GM18867 (cell line): ENCODE measurements around the gene GRIA1.

Experiments used
- ATAC-seq: cut with Tn5 transposase; IDR thresholded peaks from one replicate; pipeline ENCODE4 v1.9.1; 2021; ENCODE audit warnings: mild to moderate bottlenecking, moderate library complexity; ENCODE audit not compliant: unreplicated experiment

The GRIA1 gene

DNA sequence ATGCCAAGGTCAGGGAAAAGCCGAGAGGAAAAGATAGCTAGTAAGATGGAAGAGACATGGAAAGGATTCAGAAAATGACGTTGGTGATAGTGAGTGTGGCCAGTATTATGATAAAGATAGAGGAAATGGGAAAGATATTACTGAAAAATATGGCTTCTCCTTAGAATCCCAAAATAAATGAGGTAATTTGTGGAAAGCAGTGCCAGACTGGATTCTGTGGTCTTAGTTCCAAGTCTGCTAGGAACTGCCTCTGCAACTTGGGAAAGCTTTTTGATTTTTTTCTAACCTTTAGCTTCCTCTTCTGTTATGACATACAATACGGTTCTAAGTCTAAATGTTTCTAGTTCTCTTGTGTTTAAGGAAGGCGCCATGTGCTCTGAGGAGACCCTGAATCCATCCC, 54.2 kb downstream of the GRIA1 start:
- ATAC-seq, result no peak

GRCh38 chr5:153546566-153546965, 56.1 kb downstream of the GRIA1 start:
- ATAC-seq, result no peak

- ATAC-seq, result no peak
These were observed 61.1 kb downstream of the GRIA1 start for GRCh38 chr5:153551537-153552079.

DNA sequence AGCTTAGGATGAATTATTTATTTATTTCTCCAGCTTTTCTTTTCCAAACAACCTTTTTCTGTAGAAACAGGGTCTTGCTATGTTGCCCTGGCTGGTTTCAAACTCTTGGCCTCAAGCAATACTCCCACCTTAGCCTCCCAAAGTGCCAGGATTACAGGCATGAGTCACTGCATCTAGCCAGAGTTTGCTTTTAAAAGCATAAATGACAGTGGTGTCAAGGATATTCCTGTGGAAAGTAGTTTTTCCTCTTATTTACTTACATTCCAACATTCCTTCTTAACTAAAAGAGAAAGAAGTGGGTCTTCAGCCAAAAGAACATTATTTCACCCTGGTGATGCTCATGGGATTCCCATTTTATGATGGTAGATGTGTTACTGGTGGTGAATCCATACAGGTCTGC, 62.4 kb downstream of the GRIA1 start:
- no peak for ATAC-seq

- ATAC-seq, result no peak
These were observed 65.1 kb downstream of the GRIA1 start for GRCh38 chr5:153555420-153556114.

DNA sequence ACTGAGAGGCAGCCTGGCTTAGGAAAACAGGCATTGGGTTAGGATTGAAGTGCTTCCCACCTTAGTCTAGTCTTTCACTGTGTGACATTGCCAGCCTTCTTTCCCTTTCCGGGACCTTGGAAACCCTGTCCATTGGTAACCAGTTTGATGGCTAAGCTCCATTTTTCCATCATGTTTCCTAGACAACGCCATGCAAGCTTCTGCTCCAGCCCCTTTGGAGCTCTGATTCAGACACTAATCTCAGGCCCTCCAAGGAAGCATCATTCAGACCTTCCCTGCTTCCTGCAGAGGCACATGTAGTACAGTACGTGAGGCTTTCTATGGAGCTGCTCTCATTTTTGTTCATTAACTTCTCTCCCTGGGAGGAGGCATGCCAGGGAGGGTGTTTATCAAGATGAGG, 68.5 kb downstream of the GRIA1 start:
- ATAC-seq, result no peak

DNA sequence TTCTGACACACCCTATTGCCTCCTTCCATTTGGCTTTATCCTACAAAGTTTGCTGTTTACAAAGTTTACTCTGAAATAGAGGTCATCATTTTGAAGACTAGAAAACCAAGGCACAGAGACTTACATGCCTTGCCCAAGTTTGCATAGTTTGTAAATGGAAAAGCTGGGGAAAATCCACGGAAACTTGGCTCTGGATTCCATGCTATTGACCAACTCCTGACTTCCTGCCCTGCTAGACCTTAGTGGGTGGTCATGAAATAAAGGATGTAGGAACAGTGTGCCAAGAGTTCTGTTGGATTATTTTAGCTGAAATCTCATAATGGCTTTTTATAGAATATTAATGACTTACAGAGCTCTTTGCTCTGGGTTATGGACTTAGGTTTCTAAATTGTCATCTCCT, 69.5 kb downstream of the GRIA1 start:
- no peak for ATAC-seq

- no peak for ATAC-seq
These were observed 71.7 kb downstream of the GRIA1 start for GRCh38 chr5:153562189-153562588.

DNA sequence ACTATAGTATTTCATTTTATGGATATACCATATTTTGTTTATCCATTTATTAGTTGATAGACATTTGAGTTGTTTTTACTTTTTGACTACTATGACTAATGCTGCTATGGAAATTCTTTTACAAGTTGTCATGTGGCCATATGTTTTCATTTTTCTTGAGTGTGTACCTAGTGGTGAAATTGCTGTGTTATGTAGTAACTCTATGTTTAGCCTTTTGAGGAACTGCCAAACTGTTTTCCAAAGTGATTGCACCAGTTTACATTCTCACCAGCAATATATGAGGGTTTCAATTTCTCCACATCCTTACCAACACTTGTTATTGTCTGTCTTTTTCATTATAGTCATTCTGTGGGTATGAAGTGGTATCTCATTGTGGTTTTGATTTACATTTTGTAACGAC, 75.4 kb downstream of the GRIA1 start:
- no peak for ATAC-seq

- ATAC-seq, result no peak
These were observed 78.6 kb downstream of the GRIA1 start for GRCh38 chr5:153569036-153569435.

DNA sequence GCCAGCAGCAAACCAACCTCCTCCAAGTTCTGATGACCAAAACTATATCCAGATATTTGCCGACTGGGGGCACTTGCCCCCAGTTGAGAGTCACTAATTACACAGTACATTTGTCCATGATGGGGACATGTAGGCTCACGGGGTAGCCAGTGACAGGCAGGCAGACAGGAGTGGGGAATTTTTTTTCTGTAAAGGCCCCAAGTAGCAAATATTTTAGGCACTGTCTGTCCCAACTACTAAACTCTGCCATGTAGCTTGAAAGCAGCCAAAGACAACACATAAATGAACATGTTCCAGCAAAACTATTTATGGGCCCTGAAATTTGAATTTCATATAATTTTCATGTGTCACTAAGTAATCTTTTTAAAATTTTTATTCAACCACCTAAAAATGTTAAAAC, 80.7 kb downstream of the GRIA1 start:
- no peak for ATAC-seq

DNA sequence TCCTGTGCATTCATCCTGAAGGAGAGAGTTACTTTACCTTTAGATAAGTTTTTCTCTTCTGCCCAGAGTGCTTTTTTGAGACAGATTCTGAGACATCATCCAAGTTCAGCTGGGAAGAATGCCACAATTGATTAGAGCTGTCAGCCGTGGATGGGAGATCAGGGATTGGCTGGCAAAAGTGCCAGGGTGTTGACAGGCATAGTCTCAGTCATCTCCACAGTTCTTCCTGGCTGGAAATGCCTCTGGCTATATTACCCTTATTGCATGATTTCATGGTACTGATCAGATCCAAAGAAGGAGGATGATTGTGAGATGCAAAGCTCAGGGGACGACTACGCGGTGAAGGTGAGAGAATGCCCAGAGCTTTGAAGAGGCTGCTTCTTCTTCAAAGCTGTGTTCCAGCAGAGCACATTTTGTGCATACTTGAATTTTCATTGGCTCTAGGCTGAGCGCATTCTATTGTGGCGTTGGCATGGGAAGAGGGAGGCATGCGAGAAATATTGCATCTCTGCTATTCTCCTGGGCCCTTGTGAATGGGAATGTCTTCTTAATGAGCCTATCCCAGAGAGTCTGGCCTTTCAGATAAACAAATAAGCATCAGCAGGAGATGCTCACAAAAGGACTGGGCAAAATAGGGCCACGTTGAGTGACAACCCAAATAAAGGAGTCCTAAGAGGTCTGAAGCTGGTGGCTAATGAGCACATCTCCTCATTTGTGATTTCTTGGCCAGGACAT, 82.1 kb downstream of the GRIA1 start:
- no peak for ATAC-seq

DNA sequence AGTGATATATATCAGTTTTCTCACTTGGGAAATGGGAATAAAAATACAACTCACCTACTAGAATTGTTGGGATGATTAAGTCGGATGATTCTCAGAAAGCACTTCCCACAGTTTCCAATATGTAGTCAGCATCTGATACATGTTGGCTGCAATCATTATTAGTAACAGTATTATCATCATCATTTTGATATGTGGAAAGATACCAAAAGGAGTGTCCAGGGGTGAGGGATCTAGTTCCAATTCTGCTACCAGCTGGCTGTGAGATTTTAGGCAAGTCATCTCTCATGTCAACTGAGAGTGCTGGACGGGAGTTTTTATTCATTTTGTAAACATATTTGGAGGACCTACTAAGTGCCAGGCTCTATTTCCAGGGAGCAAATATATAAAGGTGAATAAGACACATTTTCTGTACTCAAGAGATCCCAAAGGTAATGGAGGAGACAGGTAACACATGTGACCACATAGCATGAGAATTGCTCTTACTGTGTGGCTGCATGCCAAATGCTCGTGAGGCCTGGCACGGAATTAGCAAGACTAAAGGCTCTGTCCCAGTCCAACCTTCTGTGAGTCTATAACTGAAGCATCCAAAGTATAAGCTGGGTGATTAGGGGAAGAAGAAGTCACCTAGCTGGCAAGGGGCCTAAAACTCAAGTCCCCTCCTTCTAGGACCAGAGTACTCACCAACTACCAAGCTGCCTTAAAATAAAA, 83.0 kb downstream of the GRIA1 start:
- no peak for ATAC-seq

DNA sequence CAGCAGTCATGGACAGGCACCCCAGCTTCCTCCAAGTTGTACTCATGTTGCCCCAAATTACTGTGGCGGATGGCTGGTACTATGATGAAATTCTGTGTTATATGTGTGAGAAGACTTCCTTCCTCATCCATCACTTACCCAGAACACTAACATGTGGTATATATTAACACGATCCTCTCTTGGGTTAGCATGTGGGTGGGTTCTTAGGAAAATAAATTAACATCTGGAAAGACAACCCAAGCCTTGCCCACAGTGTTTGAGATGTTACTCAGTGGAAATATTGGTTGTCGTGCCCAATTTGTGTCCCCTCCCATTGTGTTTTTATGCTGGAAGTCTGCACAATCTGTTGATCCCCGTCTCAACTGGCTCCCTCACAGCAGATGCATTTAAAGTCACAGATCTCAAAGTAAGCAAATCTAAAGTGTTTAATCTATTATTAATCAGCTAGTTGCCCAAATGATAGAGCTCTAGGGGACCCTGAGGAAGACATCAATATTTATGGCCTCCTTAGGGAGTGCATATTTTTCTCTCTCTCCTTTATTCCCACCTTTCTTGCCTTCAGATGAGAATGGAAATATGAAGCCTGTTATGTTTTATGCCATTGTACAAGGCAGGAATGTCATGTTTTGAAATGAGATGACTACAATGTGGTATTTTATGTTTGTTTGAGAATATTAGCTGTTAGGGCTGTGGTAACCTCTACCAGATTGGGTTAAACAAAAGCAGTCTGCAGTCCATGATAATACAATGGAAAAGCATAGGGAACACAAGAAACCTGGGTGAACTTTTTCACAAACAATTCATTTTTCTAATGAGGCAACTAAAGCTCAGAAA, 93.9 kb downstream of the GRIA1 start:
- ATAC-seq, result no peak

- no peak for ATAC-seq
These were observed 94.5 kb downstream of the GRIA1 start for GRCh38 chr5:153584960-153585359.

DNA sequence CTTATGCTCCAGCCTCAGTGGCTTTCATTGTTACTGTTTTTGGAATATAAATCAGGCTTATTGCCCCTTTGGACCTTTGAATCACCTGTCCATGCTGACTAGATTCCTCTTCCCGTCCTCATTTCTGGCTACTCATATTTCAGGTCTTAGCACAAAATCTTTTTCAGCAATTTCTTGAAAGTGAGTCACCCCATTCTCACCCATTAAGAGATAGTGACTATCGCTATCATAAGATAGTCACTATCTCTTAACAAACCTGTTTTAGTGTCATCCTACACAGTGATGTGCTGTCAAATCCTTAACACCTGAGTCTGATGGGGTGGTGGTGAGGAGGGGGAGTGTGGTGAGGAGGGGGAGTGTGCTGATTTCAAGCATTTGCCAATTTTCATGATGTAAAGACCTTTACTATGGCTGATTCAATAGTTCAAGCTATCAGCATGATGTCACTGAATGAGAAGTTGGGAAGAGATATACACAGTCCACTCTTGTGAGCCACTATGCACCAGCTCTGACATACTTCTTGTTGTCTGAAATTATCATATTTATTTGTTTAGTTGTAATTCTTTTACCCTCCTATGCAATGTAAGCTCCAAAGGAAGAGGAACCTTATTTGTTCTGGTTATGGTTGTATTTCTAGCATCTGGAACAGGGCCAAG, 95.3 kb downstream of the GRIA1 start:
- no peak for ATAC-seq

DNA sequence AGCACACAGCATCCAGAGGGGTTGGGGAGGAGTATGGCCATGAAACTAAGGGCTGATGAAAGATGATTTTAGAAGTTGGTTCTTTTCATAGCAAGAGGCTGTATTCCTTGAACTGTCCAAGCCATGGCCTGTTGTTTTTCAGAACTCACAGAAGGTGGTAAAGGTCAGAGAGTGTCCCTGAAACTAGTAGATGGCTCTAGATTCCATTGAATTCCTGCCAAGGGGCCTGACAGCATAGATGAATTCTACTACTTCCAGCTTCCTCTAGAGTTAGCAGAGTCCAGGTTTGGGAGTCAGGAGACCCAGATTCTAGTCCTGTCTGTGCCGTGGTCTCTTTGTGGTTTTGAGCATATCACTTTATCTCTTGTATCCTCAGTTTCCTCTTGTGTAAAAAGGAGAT, 101.6 kb downstream of the GRIA1 start:
- no peak for ATAC-seq

DNA sequence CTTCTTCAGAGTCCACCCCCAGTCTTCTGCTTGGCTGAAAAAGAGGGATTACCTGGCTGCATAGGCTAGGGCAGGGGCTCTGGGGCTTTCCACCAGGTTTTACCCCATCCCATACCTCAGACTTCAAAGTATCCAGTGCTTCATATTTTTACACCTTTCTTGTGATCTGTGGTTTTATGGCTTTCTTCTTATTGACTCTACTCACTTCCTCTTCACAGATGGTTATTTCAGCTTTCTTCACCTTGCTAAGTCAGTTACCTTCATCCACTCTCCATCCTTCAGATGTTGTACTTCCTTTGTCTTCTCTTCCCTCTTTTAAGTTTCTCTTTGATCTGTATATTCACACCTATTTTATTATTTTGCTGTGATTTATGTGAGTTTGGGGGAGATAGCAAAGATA, 104.3 kb downstream of the GRIA1 start:
- ATAC-seq, result no peak

DNA sequence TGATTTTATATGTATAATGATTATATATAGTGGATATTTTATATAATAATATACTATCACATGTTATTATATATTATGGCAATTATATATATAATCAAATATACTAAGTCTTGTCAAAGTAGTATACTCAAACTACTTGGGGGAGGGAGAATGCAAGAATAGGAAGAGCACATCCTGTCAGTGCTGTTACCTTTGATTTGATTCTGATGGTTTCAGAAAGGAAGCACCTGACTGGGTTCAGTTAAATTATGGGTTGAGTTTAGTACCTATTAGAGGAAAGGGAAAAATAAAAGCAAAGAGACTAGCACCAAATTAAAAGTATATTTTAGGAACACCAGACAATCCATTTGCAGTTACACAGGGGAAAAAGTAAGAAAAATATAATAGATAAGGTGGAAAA, 107.6 kb downstream of the GRIA1 start:
- peak; percentile 63 for ATAC-seq

GRCh38 chr5:153601377-153601776, 110.9 kb downstream of the GRIA1 start:
- ATAC-seq, result peak; percentile 86
